Measurements from ENCODE around the gene CEACAM6. TPM values are rescaled to one million over a fixed set of nuclear protein-coding genes. Genes with fewer than 3 reads are reported as not detected.

Gene CEACAM6
- total RNA-seq, 1 donor from 2014 or later: 1.1 TPM

DNA sequence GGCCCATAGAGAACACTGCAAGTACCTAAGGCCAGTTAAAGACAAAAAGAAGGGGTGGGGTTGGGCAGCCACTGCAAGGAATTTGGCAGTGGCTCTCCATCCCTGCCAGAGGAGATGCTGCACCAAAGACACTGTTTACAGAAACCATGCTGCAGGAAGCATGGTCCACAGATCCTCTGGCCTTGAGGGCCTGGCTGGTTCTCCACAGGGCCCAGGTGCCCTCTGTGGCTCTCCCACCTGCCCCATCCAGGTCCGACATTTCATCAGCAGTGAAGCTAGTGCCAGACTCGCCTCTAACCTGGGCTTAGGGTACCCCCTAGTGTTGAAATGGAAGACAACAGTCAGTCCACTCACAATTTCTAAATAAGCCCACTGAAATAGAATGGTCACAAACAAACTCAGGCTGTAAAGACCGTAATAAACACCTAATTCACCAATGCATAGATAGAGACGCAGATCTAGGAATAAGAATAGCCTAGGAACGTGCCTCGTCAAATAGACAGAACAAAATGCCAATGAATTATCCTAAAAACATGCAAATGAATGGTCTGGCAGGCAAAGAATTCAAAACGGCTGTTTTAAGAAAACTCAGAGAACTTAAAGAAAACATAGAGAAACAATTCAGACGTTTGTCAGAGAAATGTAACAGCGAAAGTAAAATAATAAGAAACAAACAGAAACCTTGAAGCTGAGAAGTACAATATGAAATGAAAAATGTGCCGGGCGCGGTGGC, 65.8 kb downstream of the CEACAM6 start:
- DNase-seq (ENCODE audit: low spot score) (peak; percentile 40), ATAC-seq (no peak)
- intact Hi-C loops (cut with DNase I): no loop called here

Other genes starting within 250 kb of the CEACAM6 start
- gene CEACAM21, start 179.4 kb upstream of the CEACAM6 start, total RNA-seq: 2.5 TPM
- gene CEACAM4, start 128.5 kb upstream of the CEACAM6 start, total RNA-seq: 1.9 TPM
- gene CEACAM7, start 67.3 kb upstream of the CEACAM6 start, total RNA-seq: not detected
- gene CEACAM5, start 46.9 kb upstream of the CEACAM6 start, total RNA-seq: 0.22 TPM
- gene CEACAM3, start 41.1 kb downstream of the CEACAM6 start, total RNA-seq: 3.3 TPM
- gene LYPD4, start 89.2 kb downstream of the CEACAM6 start, total RNA-seq: not detected
- gene DMRTC2, start 89.5 kb downstream of the CEACAM6 start, total RNA-seq: not detected
- 788 TPM for gene RPS19, start 104.7 kb downstream of the CEACAM6 start, total RNA-seq
- gene CD79A, start 121.7 kb downstream of the CEACAM6 start, total RNA-seq: 2.1 TPM
- 137 TPM for gene ARHGEF1, start 127.7 kb downstream of the CEACAM6 start, total RNA-seq
- gene ERFL, start 172.9 kb downstream of the CEACAM6 start, total RNA-seq: 0.27 TPM
- 133 TPM for gene RABAC1, start 203.8 kb downstream of the CEACAM6 start, total RNA-seq
- gene ATP1A3, start 238.7 kb downstream of the CEACAM6 start, total RNA-seq: 0.18 TPM

Data from sciatic nerve (tissue), 2 donors.